Stimulated activated CD4-positive, alpha-beta T cell treated with anti-CD3 and anti-CD28 coated beads, Interleukin-12 subunit alpha, Interleukin-12 subunit beta, amount 100 ng/mL, for 4 hours (primary cell): ENCODE data around the gene TAMALIN.

Experiments used
- DNase-seq: peaks from one replicate; pipeline ENCODE4 v3.0.0-alpha.2; 2020

The TAMALIN gene

DNA sequence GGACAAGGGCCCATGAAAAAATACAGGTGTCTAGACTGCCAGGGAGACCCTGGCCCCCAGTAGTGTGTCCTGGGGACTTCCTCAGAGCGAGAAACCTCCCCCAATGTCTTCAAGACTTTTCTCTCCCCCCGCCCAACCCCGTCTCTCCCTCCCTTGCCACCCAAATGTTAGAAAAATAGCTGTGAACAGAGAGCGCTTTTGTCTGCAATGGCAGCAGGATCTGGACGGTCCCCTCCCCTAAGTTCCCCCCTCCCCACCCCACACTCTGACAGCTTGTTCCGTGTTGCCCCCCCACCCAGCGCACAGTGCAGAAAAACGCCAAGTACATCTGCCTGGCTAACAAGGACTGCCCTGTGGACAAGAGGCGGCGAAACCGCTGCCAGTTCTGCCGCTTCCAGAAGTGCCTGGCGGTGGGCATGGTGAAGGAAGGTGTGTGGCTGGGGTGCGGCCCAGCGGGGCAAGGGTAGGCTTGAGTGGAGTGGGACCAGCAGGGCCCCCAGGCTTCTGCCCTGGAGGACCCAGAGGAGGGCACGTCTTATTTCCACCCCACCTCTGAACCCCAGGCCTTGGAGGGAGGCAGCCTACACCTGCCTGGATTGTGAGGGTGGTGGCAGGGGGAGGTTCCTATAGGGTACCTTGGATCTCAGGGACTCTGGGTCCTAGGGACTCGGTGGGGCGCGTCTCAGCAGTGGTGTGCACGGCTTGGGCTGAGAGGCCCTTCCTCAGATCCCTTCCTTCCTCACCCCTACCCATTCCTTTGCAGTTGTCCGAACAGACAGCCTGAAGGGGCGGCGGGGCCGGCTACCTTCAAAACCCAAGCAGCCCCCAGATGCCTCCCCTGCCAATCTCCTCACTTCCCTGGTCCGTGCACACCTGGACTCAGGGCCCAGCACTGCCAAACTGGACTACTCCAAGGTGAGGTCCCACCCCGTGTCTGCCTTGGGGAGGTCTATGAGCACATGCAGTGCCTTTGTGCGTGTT is 49.3 kb downstream of the TAMALIN start:
- no peak for DNase-seq

DNA sequence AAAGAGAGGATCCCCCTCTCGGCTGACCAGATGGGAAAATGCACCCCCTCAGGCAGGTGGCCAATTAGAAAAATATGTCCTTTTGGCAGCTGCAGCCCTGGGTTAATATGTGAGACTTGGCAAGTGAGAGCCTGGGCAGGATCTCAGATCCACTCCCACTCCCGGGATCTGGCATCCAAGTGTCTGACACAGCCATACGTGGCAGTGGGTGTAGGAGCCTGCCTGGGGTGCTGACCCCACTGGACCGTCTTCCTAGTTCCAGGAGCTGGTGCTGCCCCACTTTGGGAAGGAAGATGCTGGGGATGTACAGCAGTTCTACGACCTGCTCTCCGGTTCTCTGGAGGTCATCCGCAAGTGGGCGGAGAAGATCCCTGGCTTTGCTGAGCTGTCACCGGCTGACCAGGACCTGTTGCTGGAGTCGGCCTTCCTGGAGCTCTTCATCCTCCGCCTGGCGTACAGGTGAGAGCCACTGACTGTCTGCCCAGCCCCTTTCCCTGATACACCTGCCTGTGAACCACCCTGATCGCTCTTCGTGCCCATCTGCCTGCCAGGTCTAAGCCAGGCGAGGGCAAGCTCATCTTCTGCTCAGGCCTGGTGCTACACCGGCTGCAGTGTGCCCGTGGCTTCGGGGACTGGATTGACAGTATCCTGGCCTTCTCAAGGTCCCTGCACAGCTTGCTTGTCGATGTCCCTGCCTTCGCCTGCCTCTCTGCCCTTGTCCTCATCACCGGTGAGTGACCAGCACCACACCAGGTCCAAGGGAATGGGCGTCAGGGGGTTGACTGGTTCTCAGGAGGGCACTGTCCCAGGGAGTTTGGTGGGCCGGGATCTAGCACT is 50.3 kb downstream of the TAMALIN start:
- no peak for DNase-seq

DNA sequence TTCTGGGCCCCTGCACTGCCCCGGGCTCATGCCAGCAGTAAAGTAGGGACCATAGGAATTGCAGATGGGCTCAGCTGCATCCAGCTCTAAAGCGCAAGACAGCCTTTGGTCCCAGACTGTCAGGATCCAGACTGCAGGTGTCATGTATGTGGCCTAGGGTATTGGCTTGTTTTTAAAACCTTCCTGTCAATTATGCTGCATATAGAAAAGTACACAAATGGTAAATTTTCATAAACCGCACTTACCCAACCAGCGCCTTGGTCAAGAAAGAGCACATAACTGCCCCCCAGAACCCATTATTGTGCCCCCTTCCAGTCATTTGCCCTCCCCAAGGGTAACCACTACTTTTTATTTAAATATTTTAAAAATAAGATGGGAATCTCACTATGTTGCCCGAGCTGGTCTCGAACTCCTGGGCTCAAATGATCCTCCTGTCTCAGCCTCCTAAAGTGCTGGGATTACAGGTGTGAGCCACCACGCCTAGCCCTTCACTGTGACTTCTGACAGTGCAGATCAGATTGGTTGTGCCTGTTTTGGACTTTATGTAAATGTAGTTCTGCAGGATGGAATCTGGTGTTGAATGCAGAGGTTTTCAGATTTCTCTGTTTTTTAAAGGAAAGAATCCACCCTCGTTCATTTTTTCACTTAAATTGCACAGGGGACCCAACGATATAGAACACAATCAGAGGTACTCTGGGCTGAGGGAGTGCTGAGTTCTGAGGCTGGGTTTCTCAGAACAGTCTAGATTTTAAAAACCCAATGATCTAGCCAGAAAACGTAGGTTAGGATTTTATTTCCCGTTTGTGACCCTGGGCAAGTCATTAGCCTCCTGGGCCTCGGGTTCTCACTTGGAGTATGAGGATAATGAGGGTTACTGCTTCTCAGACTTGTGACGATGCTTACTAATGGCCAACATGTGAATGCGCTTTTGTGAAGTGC is 51.2 kb downstream of the TAMALIN start:
- no peak for DNase-seq

DNA sequence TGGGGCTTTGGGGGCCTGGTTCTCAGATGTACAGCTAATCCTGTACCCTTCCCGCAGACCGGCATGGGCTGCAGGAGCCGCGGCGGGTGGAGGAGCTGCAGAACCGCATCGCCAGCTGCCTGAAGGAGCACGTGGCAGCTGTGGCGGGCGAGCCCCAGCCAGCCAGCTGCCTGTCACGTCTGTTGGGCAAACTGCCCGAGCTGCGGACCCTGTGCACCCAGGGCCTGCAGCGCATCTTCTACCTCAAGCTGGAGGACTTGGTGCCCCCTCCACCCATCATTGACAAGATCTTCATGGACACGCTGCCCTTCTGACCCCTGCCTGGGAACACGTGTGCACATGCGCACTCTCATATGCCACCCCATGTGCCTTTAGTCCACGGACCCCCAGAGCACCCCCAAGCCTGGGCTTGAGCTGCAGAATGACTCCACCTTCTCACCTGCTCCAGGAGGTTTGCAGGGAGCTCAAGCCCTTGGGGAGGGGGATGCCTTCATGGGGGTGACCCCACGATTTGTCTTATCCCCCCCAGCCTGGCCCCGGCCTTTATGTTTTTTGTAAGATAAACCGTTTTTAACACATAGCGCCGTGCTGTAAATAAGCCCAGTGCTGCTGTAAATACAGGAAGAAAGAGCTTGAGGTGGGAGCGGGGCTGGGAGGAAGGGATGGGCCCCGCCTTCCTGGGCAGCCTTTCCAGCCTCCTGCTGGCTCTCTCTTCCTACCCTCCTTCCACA is 52.0 kb downstream of the TAMALIN start:
- DNase-seq = no peak

DNA sequence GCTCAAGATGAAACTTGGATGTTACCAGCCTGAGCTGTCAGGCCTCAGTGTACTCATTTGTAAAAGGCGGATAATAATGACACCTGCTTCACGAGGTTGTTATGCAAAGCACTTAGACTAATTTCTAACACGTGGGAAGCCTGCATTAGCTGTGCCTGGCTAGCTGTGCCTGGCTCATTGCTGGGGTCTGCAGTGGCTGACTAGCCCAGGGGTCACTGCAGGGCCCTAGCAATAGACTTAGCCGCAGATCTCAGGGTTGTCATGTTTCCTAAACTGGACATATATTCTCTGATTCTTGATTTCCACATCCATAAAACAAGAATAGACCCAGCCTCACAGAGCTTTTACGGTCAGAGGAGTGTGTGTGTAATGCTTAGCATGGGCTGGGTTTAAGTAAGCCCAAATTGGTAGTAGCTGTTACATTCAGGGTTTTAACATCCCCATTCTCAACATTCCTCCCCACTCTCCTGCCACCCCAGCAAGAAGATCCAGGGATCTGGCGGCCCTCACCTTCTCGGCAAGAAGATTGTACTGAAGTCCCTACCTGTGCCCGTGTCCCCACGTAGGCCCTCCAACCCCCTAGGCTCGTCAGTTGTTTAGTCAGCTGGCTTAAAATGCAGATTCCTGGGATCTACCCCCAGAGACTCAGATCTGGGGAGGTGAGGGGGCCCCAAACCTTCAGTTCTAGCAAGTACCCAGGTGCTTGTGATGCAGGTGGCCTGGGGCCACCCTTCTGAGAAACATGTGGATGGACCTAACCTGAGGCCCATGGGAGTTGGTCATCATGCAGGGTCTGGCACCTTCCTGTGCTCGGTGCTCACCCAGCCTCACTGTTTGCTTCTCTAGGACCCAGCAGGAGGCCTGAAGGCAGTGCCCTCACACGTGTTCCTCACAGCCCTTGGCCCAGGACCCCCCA is 53.1 kb downstream of the TAMALIN start:
- no peak for DNase-seq

DNA sequence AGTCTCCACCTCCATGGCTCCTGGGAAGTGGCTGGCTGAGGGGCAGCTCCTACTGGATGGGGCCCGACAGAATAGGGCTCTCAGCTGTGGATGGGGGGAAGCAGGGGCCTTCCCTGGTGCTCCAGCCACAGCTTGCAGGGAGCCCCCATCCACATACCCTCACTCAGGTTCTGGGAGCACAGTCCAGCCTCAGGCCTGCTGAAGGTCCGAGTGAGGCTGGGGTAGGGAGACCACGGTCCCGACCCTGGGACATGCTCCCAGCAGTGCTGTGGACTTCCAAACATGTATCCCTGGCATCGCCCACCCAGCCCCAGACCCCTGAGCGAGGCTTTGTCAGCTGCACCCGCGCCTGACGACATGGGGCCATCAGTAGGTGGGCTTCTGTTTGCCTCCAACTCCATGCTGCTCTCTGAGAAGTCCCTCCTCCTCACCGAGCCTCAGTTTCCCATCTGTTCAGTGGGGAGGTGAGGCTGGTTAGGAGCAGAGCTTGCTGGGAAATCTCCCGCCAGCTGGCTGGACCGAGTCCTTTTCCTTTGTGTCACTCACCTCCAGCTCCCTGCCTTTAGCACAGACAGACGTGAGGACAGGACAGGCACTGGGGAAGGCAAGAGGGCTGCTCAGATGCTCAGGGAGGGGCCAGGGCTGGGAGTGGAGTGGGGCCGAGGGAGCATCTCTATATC is 53.9 kb downstream of the TAMALIN start:
- no peak for DNase-seq

DNA sequence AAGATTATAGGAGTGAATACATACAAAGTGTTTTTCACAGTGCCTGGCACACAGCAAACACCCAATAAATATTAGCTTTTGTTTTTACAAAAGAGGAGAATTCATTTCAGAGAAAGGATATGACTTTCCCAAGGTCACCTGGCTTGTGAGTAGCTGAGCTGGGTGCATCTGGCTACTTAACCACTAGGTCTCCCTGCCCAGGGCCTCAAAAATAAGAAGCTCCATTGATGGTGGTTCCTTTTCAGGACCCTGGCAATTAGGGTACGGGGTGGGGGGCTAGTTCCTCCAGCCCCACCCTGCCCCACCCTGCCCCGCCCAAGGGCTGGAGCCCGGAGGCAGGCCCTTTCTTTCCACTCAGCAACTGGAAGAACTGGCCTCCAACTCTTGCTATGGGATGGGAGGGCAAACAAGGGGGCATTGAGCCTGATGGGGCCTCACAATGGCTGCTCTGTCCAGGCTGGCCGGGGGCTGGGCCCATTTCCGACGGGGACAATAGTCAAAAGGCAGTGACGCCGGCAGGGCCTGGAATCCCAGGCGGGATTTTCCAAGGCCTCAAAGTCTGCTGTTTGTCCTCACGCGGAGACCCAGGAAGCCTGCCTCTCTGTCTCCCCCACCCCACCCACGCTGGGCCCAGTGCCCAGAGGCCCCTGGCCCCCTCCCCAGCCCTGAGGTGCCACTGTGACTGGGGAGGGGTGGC is 54.9 kb downstream of the TAMALIN start:
- no peak for DNase-seq

DNA sequence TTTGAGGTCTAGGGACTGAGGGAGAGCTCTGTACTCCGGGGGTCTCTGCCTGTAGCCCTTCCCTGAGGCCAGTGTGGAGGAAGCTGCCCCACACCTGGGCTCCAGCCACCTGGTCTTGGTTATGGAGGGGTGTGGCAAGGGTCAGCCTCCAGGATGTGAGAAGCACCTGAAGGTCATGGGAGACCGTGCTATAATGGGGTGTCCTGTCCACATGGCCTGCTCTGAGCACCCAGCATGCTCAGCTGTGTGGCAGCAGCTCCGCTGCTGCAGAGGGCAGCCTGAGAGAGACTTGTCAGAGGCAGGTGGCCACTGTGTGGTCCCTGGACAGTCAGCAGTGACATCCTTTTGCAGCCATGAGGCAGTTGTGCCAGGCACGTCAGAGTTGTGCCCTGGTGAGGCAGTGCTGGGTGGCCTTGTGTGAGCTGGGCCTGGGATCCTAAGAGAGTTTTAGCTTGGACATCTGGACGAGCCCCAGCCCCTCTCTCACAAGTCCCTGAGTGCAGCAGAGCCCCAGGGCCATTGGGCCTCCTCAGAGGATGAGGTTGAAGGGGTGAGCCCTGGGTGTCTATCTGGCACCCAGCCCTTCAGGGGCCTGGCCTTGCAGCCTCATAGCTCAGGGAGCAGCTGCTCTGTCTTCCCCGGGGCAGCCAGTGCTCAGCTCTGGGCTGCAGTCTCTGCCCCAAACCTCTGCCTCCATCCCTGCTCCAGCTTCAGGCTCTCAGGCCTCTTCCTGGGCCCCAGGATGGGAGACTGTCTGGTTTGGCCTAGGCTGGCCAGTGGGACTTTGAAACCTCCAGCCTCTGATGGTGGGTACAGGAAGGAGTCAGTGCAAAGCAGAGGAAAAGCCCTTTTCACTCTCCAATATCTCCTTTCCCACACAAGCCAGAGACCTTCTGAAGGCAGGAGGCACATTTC is 55.7 kb downstream of the TAMALIN start:
- no peak for DNase-seq

DNA sequence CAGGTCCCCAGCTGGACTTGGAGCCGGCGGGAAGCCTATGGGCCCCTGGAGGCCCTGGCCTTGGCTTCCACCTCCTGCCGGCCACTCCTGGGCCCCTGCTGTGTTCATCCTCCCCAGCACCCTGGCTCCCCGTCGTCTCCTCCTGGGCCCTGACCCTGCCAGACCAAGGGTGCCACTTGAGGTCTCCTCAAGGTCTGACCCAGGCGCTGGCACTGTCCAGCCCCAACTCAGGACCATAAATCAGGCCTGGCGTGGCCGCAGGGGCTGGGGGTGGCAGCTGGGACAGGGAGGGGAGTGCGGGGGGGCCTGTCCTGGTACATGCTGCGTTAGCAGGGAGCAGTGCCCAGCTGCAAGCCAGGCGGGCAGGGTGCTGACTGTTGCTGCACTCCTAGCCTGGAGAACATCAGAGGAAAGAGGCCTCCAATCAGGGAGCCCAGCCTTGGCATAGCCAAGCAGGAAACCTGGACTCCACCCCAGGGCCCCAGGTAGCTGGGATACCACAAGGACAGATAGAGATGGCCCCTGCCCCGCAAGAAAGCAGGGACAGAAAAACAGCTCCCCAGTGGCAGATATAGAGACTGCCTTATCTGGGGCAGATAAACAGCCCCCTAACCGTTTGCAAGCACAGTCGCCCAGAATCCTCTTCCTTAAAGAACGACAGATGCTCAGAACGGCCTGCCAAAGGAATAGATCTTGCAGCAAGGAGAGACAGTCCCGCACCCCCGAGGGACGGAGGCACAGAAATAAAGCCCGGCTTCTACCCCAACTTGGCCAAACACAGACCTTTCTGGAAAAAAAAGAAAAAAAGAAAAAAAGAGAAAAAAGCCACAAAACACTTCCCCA is 56.6 kb downstream of the TAMALIN start:
- DNase-seq = no peak

DNA sequence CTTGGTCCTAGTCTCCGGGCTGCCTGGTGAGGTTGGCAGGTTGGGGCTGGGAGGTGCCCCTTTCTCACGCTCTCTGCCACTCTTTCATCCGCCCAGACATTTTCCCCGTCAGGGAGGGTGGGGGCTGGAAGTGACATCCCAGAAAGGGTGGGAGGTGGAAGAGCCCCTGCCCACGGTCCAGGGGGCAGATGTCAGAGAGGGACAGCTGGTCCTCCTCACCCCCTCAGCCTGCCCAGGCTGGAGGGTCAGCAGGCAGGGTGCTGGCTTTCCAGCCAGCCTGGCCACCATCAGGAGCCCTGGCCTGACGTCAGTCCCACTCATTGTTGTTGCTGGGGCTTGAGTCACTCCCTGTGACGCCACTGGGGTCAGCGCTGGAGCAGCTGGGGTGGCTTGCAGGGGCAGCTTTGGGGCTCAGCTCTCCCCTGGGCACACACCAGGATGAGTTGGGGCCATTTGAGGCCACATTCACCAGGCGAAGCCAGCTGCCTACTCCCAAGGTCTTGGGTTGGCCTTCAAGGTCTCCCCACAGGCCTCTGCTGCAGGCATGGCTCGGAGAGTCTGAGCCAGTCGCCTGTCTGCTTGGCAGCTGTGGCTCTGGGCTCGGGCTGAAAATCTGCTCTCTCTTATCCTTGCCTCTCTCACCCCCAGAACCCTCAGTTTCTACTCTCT is 57.4 kb downstream of the TAMALIN start:
- no peak for DNase-seq
